Stimulated activated CD4-positive, alpha-beta T cell treated with anti-CD3 and anti-CD28 coated beads, Interleukin-12 subunit alpha, Interleukin-12 subunit beta, amount 100 ng/mL, for 48 hours (primary cell): ENCODE data around the gene EMC1.
"Not testable (repeated sequence)": the region's sequence is repeated elsewhere in the genome, so short reads cannot be mapped to it uniquely, and the experiment has no call there.

Experiments
- DNase-seq, 3 donors: peaks; one replicate each; pipeline ENCODE4 v3.0.0-alpha.2; 2020; ENCODE audit warnings: low read depth in 2 of 3, low spot score in 1 of 3

EMC1 gene

DNA sequence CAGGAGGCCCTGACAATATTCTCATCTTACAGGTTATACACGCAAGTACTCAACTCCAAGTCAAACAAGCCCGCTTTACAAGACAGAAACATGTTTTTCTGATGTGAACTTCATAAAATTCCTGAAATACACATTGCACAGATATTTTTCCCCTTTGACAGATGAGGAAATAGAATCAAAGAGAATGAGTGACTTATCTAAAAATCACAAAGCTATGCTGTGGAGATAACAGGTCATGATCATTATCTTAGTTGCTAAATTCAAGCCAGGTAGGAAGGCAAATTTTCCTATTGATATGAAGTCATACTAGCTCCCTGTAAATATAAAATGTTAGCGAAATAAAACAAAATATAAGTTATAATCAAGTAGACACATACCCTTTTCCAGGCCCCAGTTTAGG, 59.5 kb downstream of the EMC1 start:
- no peak for DNase-seq

GRCh38 chr1:19190468-19190867, 60.9 kb downstream of the EMC1 start:
- no peak for DNase-seq

DNA sequence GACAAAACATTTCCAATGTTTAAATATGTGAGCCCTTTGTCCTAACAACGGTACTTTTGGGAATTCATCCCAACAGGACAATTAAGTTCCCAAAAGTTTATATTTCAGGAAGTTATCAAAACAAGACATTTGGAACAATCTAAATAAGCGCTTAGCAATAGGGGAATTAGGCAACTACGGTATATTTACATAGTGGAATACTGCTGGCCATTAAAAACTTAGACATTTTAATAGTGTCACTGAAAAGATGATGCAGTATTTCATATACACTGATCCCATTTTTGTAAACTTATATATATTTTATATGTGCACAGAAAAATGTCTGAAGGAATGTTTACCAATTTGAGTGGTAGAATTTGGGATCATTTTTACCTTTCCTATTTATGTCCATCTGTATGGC, 62.1 kb downstream of the EMC1 start:
- no peak for DNase-seq

- no peak for DNase-seq
These were observed 63.5 kb downstream of the EMC1 start for GRCh38 chr1:19187852-19188251.

DNA sequence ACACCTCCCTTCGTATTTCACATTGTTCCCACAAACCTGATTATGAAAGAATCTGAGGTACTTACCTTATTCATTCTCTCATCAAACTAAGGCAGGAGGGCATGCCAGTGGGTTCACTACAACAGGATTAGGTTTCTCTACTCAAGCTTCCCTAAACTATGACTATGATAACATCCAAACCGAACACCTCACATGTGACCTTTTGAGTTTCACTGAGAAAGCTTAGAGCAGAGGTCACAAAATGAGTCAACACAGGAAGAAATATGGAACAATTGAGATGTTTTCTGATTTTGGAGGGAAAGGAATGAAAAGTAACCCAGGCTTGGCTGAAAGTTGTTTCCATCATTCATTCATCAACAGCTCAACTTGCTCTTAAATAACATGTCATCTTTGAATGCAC, 65.3 kb downstream of the EMC1 start:
- no peak for DNase-seq

DNA sequence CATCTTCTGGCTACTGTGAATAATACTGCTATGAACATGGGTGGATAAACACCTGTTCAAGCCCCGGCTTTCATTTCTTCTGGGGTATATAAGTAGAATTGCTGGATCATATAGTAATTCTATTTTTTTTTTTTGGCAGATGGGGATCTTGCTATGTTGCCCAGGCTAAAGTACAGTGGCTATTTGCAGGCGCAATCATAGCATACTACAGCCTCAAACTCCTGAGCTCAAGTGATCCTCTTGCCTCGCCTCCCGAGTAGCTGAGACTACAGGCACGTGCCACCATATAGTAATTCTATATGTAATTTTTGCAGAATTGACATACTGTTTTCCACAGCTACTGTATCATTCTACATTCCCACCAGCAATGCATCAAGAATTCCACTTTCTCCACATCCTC, 69.1 kb downstream of the EMC1 start:
- DNase-seq: no peak

- not testable (repeated sequence) for DNase-seq
These were observed 71.1 kb downstream of the EMC1 start for GRCh38 chr1:19180265-19180657.

- DNase-seq: peak in 1 of 3 donors; percentile 8
These were observed 71.6 kb downstream of the EMC1 start for GRCh38 chr1:19179597-19180264.

DNA sequence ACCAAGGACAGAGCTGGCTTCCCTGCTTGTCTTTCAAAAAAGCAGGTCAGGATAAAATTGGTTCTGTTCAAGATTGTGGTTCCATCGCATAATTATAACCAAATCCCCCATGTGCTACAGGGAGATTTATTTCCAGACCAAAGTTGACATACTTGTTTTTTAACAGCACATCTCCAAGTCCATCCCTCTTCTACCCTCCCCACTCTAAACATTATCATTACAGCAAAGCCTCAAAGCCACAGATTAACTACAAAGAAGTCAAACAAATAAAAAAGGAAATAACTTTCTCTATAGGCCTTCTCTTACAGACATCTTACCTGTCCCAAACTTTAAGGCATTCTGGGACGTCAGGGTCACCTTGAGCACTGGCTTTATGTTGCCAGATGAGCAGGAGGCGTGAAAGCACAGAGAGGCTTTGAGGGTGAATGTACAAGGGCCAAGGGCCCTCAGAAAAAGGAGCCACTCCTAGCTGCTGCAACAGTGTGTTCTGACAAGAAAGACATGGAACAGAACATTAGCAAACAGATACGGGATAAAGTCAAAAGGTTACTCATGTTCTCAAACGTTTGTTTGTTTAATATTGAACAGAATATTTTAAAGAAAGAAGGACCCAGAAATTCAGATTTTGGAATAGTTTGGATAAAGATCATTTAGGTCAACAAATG, 72.5 kb downstream of the EMC1 start:
- DNase-seq: no peak

GRCh38 chr1:19177811-19178210, 73.5 kb downstream of the EMC1 start:
- no peak for DNase-seq

DNA sequence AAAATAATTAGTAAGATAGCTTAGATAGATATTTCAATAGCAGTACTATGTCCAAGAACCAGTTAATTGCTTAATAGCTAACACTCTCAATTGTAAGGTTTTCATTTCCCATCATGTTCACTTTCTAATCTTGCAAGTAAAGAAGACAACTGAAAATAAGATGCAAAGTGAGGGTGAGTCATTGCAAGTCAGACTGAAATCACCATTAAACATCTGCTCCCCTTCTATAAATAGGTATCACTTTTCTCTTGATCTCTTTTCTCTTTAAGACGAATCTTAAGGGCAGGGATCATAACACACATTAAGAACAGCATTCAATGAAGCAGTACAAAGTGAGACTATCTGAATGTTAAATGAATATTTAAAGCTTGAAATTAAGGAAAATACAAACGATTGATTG, 81.7 kb downstream of the EMC1 start:
- DNase-seq: no peak

- DNase-seq: no peak
These were observed 84.2 kb downstream of the EMC1 start for GRCh38 chr1:19167140-19167539.

GRCh38 chr1:19166066-19166465, 85.3 kb downstream of the EMC1 start:
- DNase-seq: no peak
